SIG-M5 treated with dmso at 0.1 percent for 504 hours (cell line): ENCODE measurements around the gene APPL2.
"Not testable (repeated sequence)": the region's sequence is repeated elsewhere in the genome, so short reads cannot be mapped to it uniquely, and the experiment has no call there.

Source experiments
- DNase-seq: peaks from one replicate; lab custom pipeline; 2025; ENCODE audit not compliant: unreplicated experiment; lab: John Stamatoyannopoulos, UW

The APPL2 gene

GRCh38 chr12:105198961-105199360, 37.0 kb downstream of the APPL2 start:
- no peak for DNase-seq

GRCh38 chr12:105196090-105196489, 39.9 kb downstream of the APPL2 start:
- no peak for DNase-seq

- DNase-seq: no peak
Measured at GRCh38 chr12:105194947-105195346, 41.0 kb downstream of the APPL2 start.

- DNase-seq: no peak
Measured at GRCh38 chr12:105192624-105193225, 43.2 kb downstream of the APPL2 start.

GRCh38 chr12:105190530-105190929, 45.4 kb downstream of the APPL2 start:
- no peak for DNase-seq

GRCh38 chr12:105189293-105189692, 46.7 kb downstream of the APPL2 start:
- no peak for DNase-seq

GRCh38 chr12:105183976-105184375, 52.0 kb downstream of the APPL2 start:
- DNase-seq: not testable (repeated sequence)

- DNase-seq: not testable (repeated sequence)
Measured at GRCh38 chr12:105183406-105183805, 52.6 kb downstream of the APPL2 start.

- DNase-seq: not testable (repeated sequence)
Measured at GRCh38 chr12:105179114-105179513, 56.9 kb downstream of the APPL2 start.

GRCh38 chr12:105177208-105177607, 58.8 kb downstream of the APPL2 start:
- no peak for DNase-seq

- no peak for DNase-seq
Measured at GRCh38 chr12:105175397-105175990, 60.5 kb downstream of the APPL2 start.

- no peak for DNase-seq
Measured at GRCh38 chr12:105171691-105172436, 64.1 kb downstream of the APPL2 start.

GRCh38 chr12:105170139-105170538, 65.8 kb downstream of the APPL2 start:
- no peak for DNase-seq

- no peak for DNase-seq
Measured at GRCh38 chr12:105168006-105168405, 68.0 kb downstream of the APPL2 start.

- DNase-seq: no peak
Measured at GRCh38 chr12:105167346-105167745, 68.6 kb downstream of the APPL2 start.

GRCh38 chr12:105166736-105167135, 69.2 kb downstream of the APPL2 start:
- DNase-seq: no peak

GRCh38 chr12:105164068-105164467, 71.9 kb downstream of the APPL2 start:
- no peak for DNase-seq

- no peak for DNase-seq
Measured at GRCh38 chr12:105162174-105162573, 73.8 kb downstream of the APPL2 start.

- DNase-seq: no peak
Measured at GRCh38 chr12:105158876-105159275, 77.1 kb downstream of the APPL2 start.

- no peak for DNase-seq
Measured at GRCh38 chr12:105157606-105158005, 78.4 kb downstream of the APPL2 start.

GRCh38 chr12:105156260-105156659, 79.7 kb downstream of the APPL2 start:
- DNase-seq: no peak

- DNase-seq: no peak
Measured at GRCh38 chr12:105142259-105142658, 93.7 kb downstream of the APPL2 start.
